Activated naive CD4-positive, alpha-beta T cell treated with anti-CD3 and anti-CD28 coated beads, Interleukin-2, amount 10 ng/mL, durations not matched to agents 7 days and 5 days (primary cell): ENCODE measurements around the gene DEK.
"Not testable (repeated sequence)": the region's sequence is repeated elsewhere in the genome, so short reads cannot be mapped to it uniquely, and the experiment has no call there.

ENCODE experiments used
- CTCF ChIA-PET: fragments of 350-600 bp; sonication (Branson Sonifier 250); formaldehyde crosslinking; loops from one replicate; lab custom pipeline; 2021; ENCODE audit warnings: antibody characterized with exemption; lab: Charles Lee
- DNase-seq: peaks from one replicate; pipeline ENCODE4 v3.0.0-alpha.2; 2020
- H3K27ac Mint-ChIP-seq: one replicate; pipeline ENCODE4 v1.8.0; 2021; ENCODE audit warnings: mild to moderate bottlenecking, moderate library complexity, mixed read lengths
- H3K27me3 Mint-ChIP-seq: one replicate; pipeline ENCODE4 v1.8.0; 2021; ENCODE audit warnings: mild to moderate bottlenecking, mixed read lengths
- H3K36me3 Mint-ChIP-seq: one replicate; pipeline ENCODE4 v1.8.0; 2021; ENCODE audit warnings: mixed read lengths
- H3K4me1 Mint-ChIP-seq: one replicate; pipeline ENCODE4 v1.8.0; 2021; ENCODE audit warnings: mixed read lengths
- H3K4me3 Mint-ChIP-seq: one replicate; pipeline ENCODE4 v1.8.0; 2021; ENCODE audit warnings: mild to moderate bottlenecking, moderate library complexity, mixed read lengths
- H3K9me3 Mint-ChIP-seq: one replicate; pipeline ENCODE4 v1.8.0; 2021; ENCODE audit warnings: mixed read lengths

Gene DEK

DNA sequence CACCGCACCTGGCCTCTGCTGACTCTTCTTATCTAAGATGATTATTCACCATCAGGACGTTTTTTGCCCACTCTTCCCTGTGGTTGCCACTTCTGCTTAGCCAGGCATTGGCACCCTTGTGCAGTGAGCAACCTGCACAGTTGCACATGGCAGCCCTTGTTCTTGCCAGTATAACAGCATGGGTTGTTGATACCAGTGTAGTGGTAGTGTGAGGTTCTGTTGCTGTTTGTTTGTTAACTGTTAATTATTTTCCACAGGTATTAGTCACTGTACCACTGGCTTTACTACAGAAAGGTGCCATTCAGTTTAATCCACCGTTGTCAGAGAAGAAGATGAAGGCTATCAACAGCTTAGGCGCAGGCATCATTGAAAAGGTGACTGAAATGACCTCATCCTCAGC is 52.1 kb downstream of the DEK start:
- Mint-ChIP-seq H3K4me3 (no peak overlapping the region), H3K36me3 (peaks cover 4% of the 10 kb centered on the region), H3K9me3 (no peaks in the 10 kb centered on the region), H3K27ac (no peak overlapping the region), H3K4me1 (peaks cover 13% of the 10 kb centered on the region), H3K27me3 (no peaks in the 10 kb centered on the region)
- CTCF ChIA-PET = no interaction called here
- DNase-seq = no peak

DNA sequence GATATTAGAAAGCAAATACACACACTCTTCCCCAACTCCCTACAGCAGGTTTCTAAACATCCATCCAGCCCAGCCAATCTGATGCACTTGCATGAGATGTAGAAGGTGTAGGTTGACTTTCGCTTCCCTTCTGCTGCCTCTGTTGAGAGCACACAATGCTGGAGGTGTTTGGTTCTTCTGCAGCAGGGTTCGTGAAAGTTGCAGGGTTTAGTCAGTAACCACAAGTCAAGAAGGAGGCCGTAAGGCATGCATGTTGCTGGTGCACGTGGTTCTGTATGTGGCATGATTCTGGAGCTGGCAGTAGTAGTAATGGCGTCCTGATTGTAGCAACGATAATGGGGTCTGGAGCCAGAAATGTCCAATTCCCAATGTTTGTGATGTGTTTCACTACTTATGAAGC is 53.0 kb downstream of the DEK start:
- H3K4me3 Mint-ChIP-seq = no peak overlapping the region
- H3K4me1 Mint-ChIP-seq = peaks cover 13% of the 10 kb centered on the region
- peak overlapping the region; percentile 3 for H3K27ac Mint-ChIP-seq
- H3K36me3 Mint-ChIP-seq = peaks cover 4% of the 10 kb centered on the region
- no peaks in the 10 kb centered on the region for H3K27me3 Mint-ChIP-seq
- CTCF ChIA-PET = no interaction called here
- H3K9me3 Mint-ChIP-seq = no peaks in the 10 kb centered on the region
- no peak for DNase-seq

GRCh38 chr6:18210707-18211106 is 53.6 kb downstream of the DEK start:
- H3K4me1 Mint-ChIP-seq = peaks cover 13% of the 10 kb centered on the region
- H3K9me3 Mint-ChIP-seq = no peaks in the 10 kb centered on the region
- no peak for DNase-seq
- no peak overlapping the region for H3K27ac Mint-ChIP-seq
- CTCF ChIA-PET = no interaction called here
- H3K36me3 Mint-ChIP-seq = peaks cover 3% of the 10 kb centered on the region
- no peak overlapping the region for H3K4me3 Mint-ChIP-seq
- H3K27me3 Mint-ChIP-seq = no peaks in the 10 kb centered on the region

- CTCF ChIA-PET = no interaction called here
- DNase-seq = no peak
- Mint-ChIP-seq H3K4me3 (no peak overlapping the region), H3K4me1 (peaks cover 13% of the 10 kb centered on the region), H3K27ac (no peak overlapping the region), H3K27me3 (no peaks in the 10 kb centered on the region), H3K36me3 (peaks cover 2% of the 10 kb centered on the region), H3K9me3 (no peaks in the 10 kb centered on the region)
Measured at GRCh38 chr6:18209539-18210197, 54.7 kb downstream of the DEK start.

- H3K27me3 Mint-ChIP-seq, CTCF ChIA-PET, H3K9me3 Mint-ChIP-seq, DNase-seq, H3K27ac Mint-ChIP-seq, H3K36me3 Mint-ChIP-seq, H3K4me3 Mint-ChIP-seq, H3K4me1 Mint-ChIP-seq: not testable (repeated sequence)
Measured at GRCh38 chr6:18208778-18209177, 55.6 kb downstream of the DEK start.

- no peak for DNase-seq
- CTCF ChIA-PET = no interaction called here
- H3K4me3 Mint-ChIP-seq = no peak overlapping the region
- H3K36me3 Mint-ChIP-seq = peaks cover 4% of the 10 kb centered on the region
- H3K27ac Mint-ChIP-seq = no peak overlapping the region
- H3K9me3 Mint-ChIP-seq = no peaks in the 10 kb centered on the region
- H3K4me1 Mint-ChIP-seq = peaks cover 6% of the 10 kb centered on the region
- no peaks in the 10 kb centered on the region for H3K27me3 Mint-ChIP-seq
Measured at GRCh38 chr6:18207949-18208348, 56.4 kb downstream of the DEK start.

GRCh38 chr6:18207438-18207837 is 56.9 kb downstream of the DEK start:
- Mint-ChIP-seq H3K27me3 (no peaks in the 10 kb centered on the region), H3K4me3 (no peak overlapping the region), H3K4me1 (peaks cover 6% of the 10 kb centered on the region), H3K9me3 (no peaks in the 10 kb centered on the region), H3K27ac (no peak overlapping the region), H3K36me3 (peaks cover 4% of the 10 kb centered on the region)
- DNase-seq = no peak
- CTCF ChIA-PET = no interaction called here

DNA sequence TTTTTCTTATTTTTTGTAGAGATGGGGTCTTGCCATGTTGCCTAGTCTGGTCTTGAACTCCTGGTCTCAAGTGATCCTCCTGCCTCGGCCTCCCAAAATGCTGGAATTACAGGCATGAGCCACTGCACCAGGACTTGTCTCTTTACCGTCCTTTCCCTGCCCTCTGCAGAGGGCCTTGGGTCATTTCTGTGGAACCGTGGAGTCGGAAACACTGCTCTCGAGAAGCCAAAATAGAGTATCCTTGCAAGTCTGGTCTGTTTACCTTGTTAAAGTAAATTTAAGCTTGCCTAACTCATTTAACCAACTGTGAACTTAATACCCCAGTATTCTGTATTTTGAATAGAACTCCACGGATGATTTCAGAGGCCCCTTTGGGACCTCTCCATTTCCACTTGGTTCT is 57.7 kb downstream of the DEK start:
- no peak overlapping the region for H3K4me3 Mint-ChIP-seq
- H3K27ac Mint-ChIP-seq = no peak overlapping the region
- DNase-seq = no peak
- no peaks in the 10 kb centered on the region for H3K9me3 Mint-ChIP-seq
- H3K27me3 Mint-ChIP-seq = no peaks in the 10 kb centered on the region
- peaks cover 6% of the 10 kb centered on the region for H3K4me1 Mint-ChIP-seq
- CTCF ChIA-PET = no interaction called here
- H3K36me3 Mint-ChIP-seq = peaks cover 4% of the 10 kb centered on the region

GRCh38 chr6:18204691-18205090 is 59.6 kb downstream of the DEK start:
- DNase-seq = no peak
- Mint-ChIP-seq H3K36me3 (peaks cover 5% of the 10 kb centered on the region), H3K27ac (no peak overlapping the region), H3K4me1 (no peaks in the 10 kb centered on the region), H3K27me3 (no peaks in the 10 kb centered on the region), H3K4me3 (no peak overlapping the region), H3K9me3 (no peaks in the 10 kb centered on the region)
- CTCF ChIA-PET = no interaction called here

DNA sequence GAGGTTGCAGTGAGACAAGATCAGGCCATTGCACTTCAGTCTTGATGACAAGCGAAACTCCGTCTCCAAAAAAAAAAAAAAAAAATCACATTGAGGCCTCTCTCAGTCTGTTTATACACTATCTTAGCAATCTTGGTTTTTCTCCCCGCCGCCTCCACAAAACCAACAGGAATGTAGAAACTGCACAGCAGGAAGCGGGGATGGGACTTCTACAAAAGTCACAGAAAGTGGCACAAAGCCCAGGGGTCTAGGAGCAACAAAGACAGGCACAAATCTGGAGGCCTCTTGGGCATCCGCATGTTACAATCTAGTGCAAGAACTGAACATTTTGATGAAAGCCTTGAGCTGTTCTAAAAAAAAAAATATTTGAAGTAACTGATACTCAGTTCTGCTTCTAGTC is 60.5 kb downstream of the DEK start:
- no peak overlapping the region for H3K27ac Mint-ChIP-seq
- no peak overlapping the region for H3K4me3 Mint-ChIP-seq
- no peaks in the 10 kb centered on the region for H3K4me1 Mint-ChIP-seq
- no peaks in the 10 kb centered on the region for H3K27me3 Mint-ChIP-seq
- CTCF ChIA-PET = no interaction called here
- DNase-seq = no peak
- H3K9me3 Mint-ChIP-seq = no peaks in the 10 kb centered on the region
- peaks cover 4% of the 10 kb centered on the region for H3K36me3 Mint-ChIP-seq

GRCh38 chr6:18192026-18192425 is 72.3 kb downstream of the DEK start:
- Mint-ChIP-seq H3K9me3 (no peaks in the 10 kb centered on the region), H3K4me1 (no peaks in the 10 kb centered on the region), H3K36me3 (no peaks in the 10 kb centered on the region), H3K27me3 (no peaks in the 10 kb centered on the region), H3K27ac (no peak overlapping the region), H3K4me3 (no peak overlapping the region)
- CTCF ChIA-PET = no interaction called here
- DNase-seq = no peak

GRCh38 chr6:18189196-18189595 is 75.1 kb downstream of the DEK start:
- H3K4me1 Mint-ChIP-seq = peaks cover 3% of the 10 kb centered on the region
- no peaks in the 10 kb centered on the region for H3K36me3 Mint-ChIP-seq
- no peaks in the 10 kb centered on the region for H3K27me3 Mint-ChIP-seq
- no peak overlapping the region for H3K4me3 Mint-ChIP-seq
- no peak for DNase-seq
- no peaks in the 10 kb centered on the region for H3K9me3 Mint-ChIP-seq
- CTCF ChIA-PET = no interaction called here
- no peak overlapping the region for H3K27ac Mint-ChIP-seq

- H3K36me3 Mint-ChIP-seq = peaks cover 3% of the 10 kb centered on the region
- H3K4me3 Mint-ChIP-seq = no peak overlapping the region
- no peaks in the 10 kb centered on the region for H3K27me3 Mint-ChIP-seq
- no peaks in the 10 kb centered on the region for H3K9me3 Mint-ChIP-seq
- CTCF ChIA-PET = no interaction called here
- peaks cover 3% of the 10 kb centered on the region for H3K4me1 Mint-ChIP-seq
- no peak for DNase-seq
- no peak overlapping the region for H3K27ac Mint-ChIP-seq
Measured at GRCh38 chr6:18187701-18188100, 76.6 kb downstream of the DEK start.

- Mint-ChIP-seq H3K27ac (no peak overlapping the region), H3K9me3 (no peaks in the 10 kb centered on the region), H3K4me1 (peaks cover 3% of the 10 kb centered on the region), H3K4me3 (no peak overlapping the region), H3K27me3 (no peaks in the 10 kb centered on the region), H3K36me3 (peaks cover 5% of the 10 kb centered on the region)
- no peak for DNase-seq
- CTCF ChIA-PET = no interaction called here
Measured at GRCh38 chr6:18186540-18187250, 77.6 kb downstream of the DEK start.

- Mint-ChIP-seq H3K9me3 (no peaks in the 10 kb centered on the region), H3K36me3 (peaks cover 5% of the 10 kb centered on the region), H3K4me1 (peaks cover 3% of the 10 kb centered on the region), H3K27me3 (no peaks in the 10 kb centered on the region), H3K27ac (no peak overlapping the region), H3K4me3 (no peak overlapping the region)
- no peak for DNase-seq
- CTCF ChIA-PET = no interaction called here
Measured at GRCh38 chr6:18186033-18186432, 78.3 kb downstream of the DEK start.
